Panc1 (cell line): ENCODE results near the gene FAM78A. TPM values are rescaled to one million over a fixed set of nuclear protein-coding genes. Genes with fewer than 3 reads are reported as not detected.

Source experiments
- ATAC-seq: fragments of 200-7000 bp; cut with Tn5 transposase; 2 replicates; pipeline ENCODE4 v1.9.1; 2020; ENCODE audit warnings: mild to moderate bottlenecking, moderate library complexity
- BruUV-seq: library from RNA; stranded (reverse); fragments of 400-500 nt; replicated peaks from 2 replicates; lab custom pipeline; 2021; lab: Mats Ljungman, UMichigan
- CTCF ChIA-PET: fragments of 300-600 bp; sonication (Branson Sonifier 250); formaldehyde crosslinking; loops from one replicate; lab custom pipeline; 2022; ENCODE audit warnings: antibody characterized with exemption; lab: Charles Lee
- POLR2A ChIA-PET: fragments of 300-600 bp; sonication (Branson Sonifier 250); formaldehyde crosslinking; loops from one replicate; lab custom pipeline; 2022; ENCODE audit warnings: antibody characterized with exemption; lab: Charles Lee
- DNase-seq: peaks from one replicate; pipeline ENCODE4 v3.0.0-alpha.2; 2010; ENCODE audit warnings: low read depth, low spot score
- H3K27ac ChIP-seq: 2 replicates; pipeline ENCODE4 v1.5.1; 2011; ENCODE audit warnings: mild to moderate bottlenecking, low read length, inconsistent platforms
- H3K27me3 ChIP-seq: fragments of 200-500 bp; sonication (Bioruptor generic); 2 replicates; pipeline ENCODE4 v1.6.0; 2014; ENCODE audit warnings: low read length, inconsistent platforms; ENCODE audit not compliant: control insufficient read depth, insufficient read depth
- H3K36me3 ChIP-seq: fragments of 200-500 bp; sonication (Bioruptor generic); 2 replicates; pipeline ENCODE4 v1.5.1; 2014; ENCODE audit warnings: inconsistent platforms, mild to moderate bottlenecking, low read length, moderate library complexity; ENCODE audit not compliant: control insufficient read depth, insufficient read depth
- H3K4me1 ChIP-seq: 2 replicates; pipeline ENCODE4 v1.5.1; 2011; ENCODE audit warnings: inconsistent platforms, mild to moderate bottlenecking, low read length, moderate library complexity; ENCODE audit not compliant: control insufficient read depth, insufficient read depth
- H3K4me3 ChIP-seq, 2 experiments: 2 replicates each; pipeline ENCODE4 v1.5.1; 2011 to 2012; ENCODE audit warnings: low read depth in 2 of 2, low read length in 2 of 2, mild to moderate bottlenecking in 2 of 2, inconsistent platforms in 1 of 2, moderate library complexity in 1 of 2
- H3K9me3 ChIP-seq: fragments of 200-500 bp; sonication (Bioruptor generic); 2 replicates; pipeline ENCODE4 v1.5.1; 2014; ENCODE audit warnings: low read depth, mild to moderate bottlenecking, inconsistent platforms, low read length, moderate library complexity; ENCODE audit not compliant: control insufficient read depth, insufficient read depth
- POLR2AphosphoS5 ChIP-seq: IDR thresholded peaks from 2 replicates; pipeline ENCODE4 v1.6.1; 2012; ENCODE audit warnings: mild to moderate bottlenecking, low read depth, low read length, moderate library complexity
- SIN3A ChIP-seq: IDR thresholded peaks from 2 replicates; pipeline ENCODE4 v1.6.1; 2012; ENCODE audit warnings: low read depth, mild to moderate bottlenecking, low read length, moderate library complexity, borderline replicate concordance; ENCODE audit not compliant: insufficient read depth
- TCF7L2 ChIP-seq: IDR thresholded peaks from 2 replicates; pipeline ENCODE4 v1.6.1; 2011; ENCODE audit warnings: mild to moderate bottlenecking, low read depth, low read length, inconsistent platforms
- in situ Hi-C: cut with HindIII; loops from 2 replicates; pipeline ENCODE4 v1.10.0; 2016; ENCODE audit warnings: low sequenced_read_pairs, low pct_unique_long_range_greater_than_20kb
- intact Hi-C: fragments of 100-400 bp; cut with micrococcal nuclease; formaldehyde crosslinking; loops from one replicate; pipeline ENCODE4 v1.10.0; 2022; ENCODE audit not compliant: unreplicated experiment
- total RNA-seq: library from RNA; stranded (reverse); gene quantifications from one replicate; pipeline ENCODE4 v1.2.1, GENCODE V29; 2021; ENCODE audit not compliant: unreplicated experiment
- TF ChIP-seq, protein P1 (sequence below), 2 experiments: IDR thresholded peaks; 2 replicates each; pipeline ENCODE4 v1.6.1; 2011 to 2012; ENCODE audit warnings: low read depth in 2 of 2, control low read depth in 1 of 2, low read length in 1 of 2, mild to moderate bottlenecking in 1 of 2, moderate library complexity in 1 of 2; ENCODE audit not compliant: insufficient read depth in 1 of 2
- TF ChIP-seq, protein P2 (sequence below): fragments of 450-650 bp; IDR thresholded peaks from 2 replicates; pipeline ENCODE4 v1.5.1; 2017; ENCODE audit warnings: mild to moderate bottlenecking

Gene FAM78A
- total RNA-seq, 1 experiment from 2014 or later = 0.59 TPM

DNA sequence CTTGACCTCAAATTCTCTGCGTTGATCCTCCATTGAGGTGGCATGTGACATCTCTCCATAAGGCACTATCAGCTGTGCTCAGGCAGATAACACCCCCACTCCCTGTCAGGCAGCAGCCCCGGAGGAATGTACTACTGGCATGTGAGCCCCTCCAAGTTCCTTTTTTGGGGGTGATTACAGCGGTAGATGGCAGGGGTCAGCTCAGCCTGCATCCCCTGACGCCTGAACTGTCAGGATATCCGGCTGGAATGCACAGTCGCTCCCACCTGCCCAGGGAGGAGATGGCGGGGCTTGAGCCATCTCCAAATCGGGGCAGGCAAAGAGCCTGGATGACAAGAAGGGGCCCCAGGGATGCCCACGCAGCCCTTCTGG is 40.8 kb downstream of the FAM78A start:
- TF ChIP-seq SIN3A = no peak
- ChIA-PET CTCF (no interaction called here), POLR2A (no interaction called here)
- intact Hi-C loops (no loop called here), in situ Hi-C loops (no loop called here)
- Histone ChIP-seq H3K4me1 (no peaks in the 10 kb centered on the region; the same call in 1 of the 2 replicates), H3K4me3 (no peak overlapping the region), H3K9me3 (no peaks in the 10 kb centered on the region), H3K27me3 (no peaks in the 10 kb centered on the region), H3K36me3 (no peaks in the 10 kb centered on the region), H3K27ac (no peak overlapping the region)
- ATAC-seq = no peak
- no TSS peak for BruUV-seq
- no peak for DNase-seq

DNA sequence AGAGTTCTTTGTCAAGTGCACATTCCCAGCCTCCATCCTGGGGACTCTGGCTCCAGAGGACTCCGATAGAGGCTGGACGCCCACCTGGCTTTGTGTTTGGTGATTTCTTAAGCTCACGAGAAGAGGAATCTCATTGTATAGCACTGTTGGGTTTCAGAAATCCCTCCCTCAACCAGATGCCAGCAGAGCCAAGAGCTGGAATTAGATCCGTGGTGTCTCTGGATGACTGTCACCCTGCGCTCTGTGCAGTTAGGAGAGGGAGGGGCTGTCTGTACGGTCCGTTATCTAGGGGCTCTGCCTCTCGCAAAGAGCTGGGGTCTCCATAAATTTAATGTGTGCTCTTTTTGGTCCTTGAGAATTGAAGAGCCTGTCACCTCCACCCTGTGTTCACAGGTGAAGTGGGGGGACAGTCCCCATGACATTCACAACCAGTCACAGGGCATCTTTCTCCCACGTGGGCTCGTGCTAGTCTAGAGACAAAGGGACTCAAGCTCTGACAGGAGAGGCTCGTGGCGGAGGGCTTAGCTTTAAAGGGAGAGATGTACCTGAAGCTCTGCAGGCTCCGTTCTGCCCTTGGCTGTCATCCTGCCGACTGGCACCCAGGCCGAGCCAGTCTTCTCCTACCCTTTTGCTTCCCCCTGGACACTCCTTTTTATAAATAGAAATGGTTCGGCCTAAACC is 41.4 kb downstream of the FAM78A start:
- Histone ChIP-seq H3K9me3 (no peaks in the 10 kb centered on the region), H3K4me3 (no peak overlapping the region), H3K27me3 (no peaks in the 10 kb centered on the region), H3K36me3 (no peaks in the 10 kb centered on the region), H3K27ac (no peak overlapping the region), H3K4me1 (no peaks in the 10 kb centered on the region; the same call in 1 of the 2 replicates)
- DNase-seq = no peak
- no peak for ATAC-seq
- BruUV-seq = no TSS peak
- TF ChIP-seq TCF7L2 (no peak), POLR2AphosphoS5 (no peak), SIN3A (no peak)
- TF ChIP-seq, protein P1, sequence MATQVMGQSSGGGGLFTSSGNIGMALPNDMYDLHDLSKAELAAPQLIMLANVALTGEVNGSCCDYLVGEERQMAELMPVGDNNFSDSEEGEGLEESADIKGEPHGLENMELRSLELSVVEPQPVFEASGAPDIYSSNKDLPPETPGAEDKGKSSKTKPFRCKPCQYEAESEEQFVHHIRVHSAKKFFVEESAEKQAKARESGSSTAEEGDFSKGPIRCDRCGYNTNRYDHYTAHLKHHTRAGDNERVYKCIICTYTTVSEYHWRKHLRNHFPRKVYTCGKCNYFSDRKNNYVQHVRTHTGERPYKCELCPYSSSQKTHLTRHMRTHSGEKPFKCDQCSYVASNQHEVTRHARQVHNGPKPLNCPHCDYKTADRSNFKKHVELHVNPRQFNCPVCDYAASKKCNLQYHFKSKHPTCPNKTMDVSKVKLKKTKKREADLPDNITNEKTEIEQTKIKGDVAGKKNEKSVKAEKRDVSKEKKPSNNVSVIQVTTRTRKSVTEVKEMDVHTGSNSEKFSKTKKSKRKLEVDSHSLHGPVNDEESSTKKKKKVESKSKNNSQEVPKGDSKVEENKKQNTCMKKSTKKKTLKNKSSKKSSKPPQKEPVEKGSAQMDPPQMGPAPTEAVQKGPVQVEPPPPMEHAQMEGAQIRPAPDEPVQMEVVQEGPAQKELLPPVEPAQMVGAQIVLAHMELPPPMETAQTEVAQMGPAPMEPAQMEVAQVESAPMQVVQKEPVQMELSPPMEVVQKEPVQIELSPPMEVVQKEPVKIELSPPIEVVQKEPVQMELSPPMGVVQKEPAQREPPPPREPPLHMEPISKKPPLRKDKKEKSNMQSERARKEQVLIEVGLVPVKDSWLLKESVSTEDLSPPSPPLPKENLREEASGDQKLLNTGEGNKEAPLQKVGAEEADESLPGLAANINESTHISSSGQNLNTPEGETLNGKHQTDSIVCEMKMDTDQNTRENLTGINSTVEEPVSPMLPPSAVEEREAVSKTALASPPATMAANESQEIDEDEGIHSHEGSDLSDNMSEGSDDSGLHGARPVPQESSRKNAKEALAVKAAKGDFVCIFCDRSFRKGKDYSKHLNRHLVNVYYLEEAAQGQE (IDR thresholded peaks at IDR 0.05; ENCODE audit: insufficient read depth in 1 of 2, low read depth in 2 of 2, low read length in 1 of 2) = no peak
- TF ChIP-seq, protein P2, sequence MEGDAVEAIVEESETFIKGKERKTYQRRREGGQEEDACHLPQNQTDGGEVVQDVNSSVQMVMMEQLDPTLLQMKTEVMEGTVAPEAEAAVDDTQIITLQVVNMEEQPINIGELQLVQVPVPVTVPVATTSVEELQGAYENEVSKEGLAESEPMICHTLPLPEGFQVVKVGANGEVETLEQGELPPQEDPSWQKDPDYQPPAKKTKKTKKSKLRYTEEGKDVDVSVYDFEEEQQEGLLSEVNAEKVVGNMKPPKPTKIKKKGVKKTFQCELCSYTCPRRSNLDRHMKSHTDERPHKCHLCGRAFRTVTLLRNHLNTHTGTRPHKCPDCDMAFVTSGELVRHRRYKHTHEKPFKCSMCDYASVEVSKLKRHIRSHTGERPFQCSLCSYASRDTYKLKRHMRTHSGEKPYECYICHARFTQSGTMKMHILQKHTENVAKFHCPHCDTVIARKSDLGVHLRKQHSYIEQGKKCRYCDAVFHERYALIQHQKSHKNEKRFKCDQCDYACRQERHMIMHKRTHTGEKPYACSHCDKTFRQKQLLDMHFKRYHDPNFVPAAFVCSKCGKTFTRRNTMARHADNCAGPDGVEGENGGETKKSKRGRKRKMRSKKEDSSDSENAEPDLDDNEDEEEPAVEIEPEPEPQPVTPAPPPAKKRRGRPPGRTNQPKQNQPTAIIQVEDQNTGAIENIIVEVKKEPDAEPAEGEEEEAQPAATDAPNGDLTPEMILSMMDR = no peak
- intact Hi-C loops (no loop called here), in situ Hi-C loops (no loop called here)
- POLR2A ChIA-PET = no interaction called here
- CTCF ChIA-PET = no interaction called here

DNA sequence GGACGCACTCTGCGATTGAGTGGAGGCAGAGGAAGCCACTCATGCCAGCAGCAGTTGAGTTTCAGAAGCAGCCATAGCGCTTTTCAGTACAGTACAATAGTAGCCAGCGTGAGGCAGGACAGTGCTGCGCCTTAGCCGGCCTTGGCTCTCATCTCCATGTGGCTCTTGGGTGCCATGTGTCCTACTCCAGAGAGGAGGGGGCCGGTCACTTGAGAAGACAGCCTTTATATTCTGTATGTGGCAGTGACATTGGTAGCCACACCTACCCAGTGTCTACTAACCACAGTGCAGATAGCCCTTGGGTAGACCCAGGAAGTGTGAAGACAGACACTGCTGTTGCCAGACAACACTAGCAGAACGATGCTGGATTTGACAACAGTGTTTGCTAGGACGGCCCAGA is 42.3 kb downstream of the FAM78A start:
- intact Hi-C loops = no loop called here
- TF ChIP-seq POLR2AphosphoS5 (no peak), TCF7L2 (no peak), SIN3A (no peak)
- TF ChIP-seq, protein P1 (IDR thresholded peaks at IDR 0.05; ENCODE audit: insufficient read depth in 1 of 2, low read depth in 2 of 2, low read length in 1 of 2) = no peak
- TF ChIP-seq, protein P2 = no peak
- Histone ChIP-seq H3K9me3 (no peaks in the 10 kb centered on the region), H3K27me3 (no peaks in the 10 kb centered on the region), H3K4me1 (no peaks in the 10 kb centered on the region; the same call in 1 of the 2 replicates), H3K4me3 (no peak overlapping the region), H3K36me3 (no peaks in the 10 kb centered on the region), H3K27ac (no peak overlapping the region)
- in situ Hi-C loops = no loop called here
- DNase-seq = no peak
- ChIA-PET POLR2A (no interaction called here), CTCF (no interaction called here)
- no TSS peak for BruUV-seq
- no peak for ATAC-seq
